ENCODE results near the gene ZDHHC14. TPM values are rescaled to one million over a fixed set of nuclear protein-coding genes. Genes with fewer than 3 reads are reported as not detected.
"Not testable (repeated sequence)": the region's sequence is repeated elsewhere in the genome, so short reads cannot be mapped to it uniquely, and the experiment has no call there.

ZDHHC14 gene
- total RNA-seq, 1 donor, result 4.3 TPM

- TF ChIP-seq CTCF (IDR thresholded peaks at IDR 0.05; ENCODE audit: insufficient read depth, low read depth, low read length), result no peak
- no peak overlapping the region for H3K4me3 ChIP-seq (ENCODE audit: low read depth, low read length)
- no peak for DNase-seq (ENCODE audit: low read depth)
Observed at GRCh38 chr6:157684620-157685299, 303.8 kb downstream of the ZDHHC14 start.

GRCh38 chr6:157685596-157686280 lies 304.7 kb downstream of the ZDHHC14 start:
- no peak overlapping the region for H3K4me3 ChIP-seq (ENCODE audit: low read depth, low read length)
- no peak for DNase-seq (ENCODE audit: low read depth)
- no peak for TF ChIP-seq CTCF (IDR thresholded peaks at IDR 0.05; ENCODE audit: insufficient read depth, low read depth, low read length)

GRCh38 chr6:157688275-157688959 lies 307.4 kb downstream of the ZDHHC14 start:
- no peak overlapping the region for H3K4me3 ChIP-seq (ENCODE audit: low read depth, low read length)
- TF ChIP-seq CTCF (IDR thresholded peaks at IDR 0.05; ENCODE audit: insufficient read depth, low read depth, low read length), result no peak
- DNase-seq (ENCODE audit: low read depth), result no peak

GRCh38 chr6:157688960-157689599 lies 308.1 kb downstream of the ZDHHC14 start:
- TF ChIP-seq CTCF (IDR thresholded peaks at IDR 0.05; ENCODE audit: insufficient read depth, low read depth, low read length), result peak; percentile 30
- no peak overlapping the region for H3K4me3 ChIP-seq (ENCODE audit: low read depth, low read length)
- DNase-seq (ENCODE audit: low read depth), result peak; percentile 35

- no peak for TF ChIP-seq CTCF (IDR thresholded peaks at IDR 0.05; ENCODE audit: insufficient read depth, low read depth, low read length)
- H3K4me3 ChIP-seq (ENCODE audit: low read depth, low read length), result no peak overlapping the region
- DNase-seq (ENCODE audit: low read depth), result no peak
Observed at GRCh38 chr6:157689875-157690274, 308.9 kb downstream of the ZDHHC14 start.

GRCh38 chr6:157690441-157691210 lies 309.6 kb downstream of the ZDHHC14 start:
- no peak for DNase-seq (ENCODE audit: low read depth)
- no peak for TF ChIP-seq CTCF (IDR thresholded peaks at IDR 0.05; ENCODE audit: insufficient read depth, low read depth, low read length)
- H3K4me3 ChIP-seq (ENCODE audit: low read depth, low read length), result no peak overlapping the region

GRCh38 chr6:157691621-157692020 lies 310.6 kb downstream of the ZDHHC14 start:
- not testable (repeated sequence) for H3K4me3 ChIP-seq (ENCODE audit: low read depth, low read length); DNase-seq (ENCODE audit: low read depth)
